Kidney epithelial cell (primary cell): ENCODE data around the gene DLD. TPM values are rescaled to one million over a fixed set of nuclear protein-coding genes. Genes with fewer than 3 reads are reported as not detected.

Source experiments
- DNase-seq: peaks from one replicate; pipeline ENCODE4 v3.0.0-alpha.2; 2010; ENCODE audit warnings: low read depth
- H3K27me3 ChIP-seq: 2 replicates; pipeline ENCODE4 v1.6.0; 2011; ENCODE audit warnings: low read length; ENCODE audit not compliant: control insufficient read depth, insufficient read depth
- H3K36me3 ChIP-seq: 2 replicates; pipeline ENCODE4 v1.5.1; 2011; ENCODE audit warnings: low read length; ENCODE audit not compliant: control insufficient read depth, insufficient read depth
- H3K4me3 ChIP-seq: 2 replicates; pipeline ENCODE4 v1.5.1; 2011; ENCODE audit warnings: low read depth, mild to moderate bottlenecking, control low read depth, low read length
- total RNA-seq: library from RNA; depleted of rRNA; stranded (reverse); fragments of >200 nt; gene quantifications from 2 replicates; pipeline ENCODE4 v1.2.3, GENCODE V29; 2015
- TF ChIP-seq, protein P1 (sequence below): IDR thresholded peaks from 2 replicates; pipeline ENCODE4 v1.5.1; 2011; ENCODE audit warnings: mild to moderate bottlenecking, moderate library complexity, low read length, control low read depth, inconsistent platforms; ENCODE audit not compliant: insufficient read depth, poor library complexity, severe bottlenecking

Gene DLD
- total RNA-seq, 1 donor from 2014 or later = 68.8 TPM

- Histone ChIP-seq H3K27me3 (no peaks in the 10 kb centered on the region), H3K36me3 (peaks cover 3% of the 10 kb centered on the region), H3K4me3 (no peak overlapping the region)
- TF ChIP-seq, protein P1, sequence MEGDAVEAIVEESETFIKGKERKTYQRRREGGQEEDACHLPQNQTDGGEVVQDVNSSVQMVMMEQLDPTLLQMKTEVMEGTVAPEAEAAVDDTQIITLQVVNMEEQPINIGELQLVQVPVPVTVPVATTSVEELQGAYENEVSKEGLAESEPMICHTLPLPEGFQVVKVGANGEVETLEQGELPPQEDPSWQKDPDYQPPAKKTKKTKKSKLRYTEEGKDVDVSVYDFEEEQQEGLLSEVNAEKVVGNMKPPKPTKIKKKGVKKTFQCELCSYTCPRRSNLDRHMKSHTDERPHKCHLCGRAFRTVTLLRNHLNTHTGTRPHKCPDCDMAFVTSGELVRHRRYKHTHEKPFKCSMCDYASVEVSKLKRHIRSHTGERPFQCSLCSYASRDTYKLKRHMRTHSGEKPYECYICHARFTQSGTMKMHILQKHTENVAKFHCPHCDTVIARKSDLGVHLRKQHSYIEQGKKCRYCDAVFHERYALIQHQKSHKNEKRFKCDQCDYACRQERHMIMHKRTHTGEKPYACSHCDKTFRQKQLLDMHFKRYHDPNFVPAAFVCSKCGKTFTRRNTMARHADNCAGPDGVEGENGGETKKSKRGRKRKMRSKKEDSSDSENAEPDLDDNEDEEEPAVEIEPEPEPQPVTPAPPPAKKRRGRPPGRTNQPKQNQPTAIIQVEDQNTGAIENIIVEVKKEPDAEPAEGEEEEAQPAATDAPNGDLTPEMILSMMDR = no peak
- no peak for DNase-seq
Measured at GRCh38 chr7:107926481-107926880, 35.5 kb downstream of the DLD start.

GRCh38 chr7:107931740-107932515 is 40.9 kb downstream of the DLD start:
- Histone ChIP-seq H3K36me3 (peaks cover 5% of the 10 kb centered on the region), H3K4me3 (no peak overlapping the region), H3K27me3 (no peaks in the 10 kb centered on the region)
- no peak for DNase-seq
- TF ChIP-seq, protein P1 = no peak

DNA sequence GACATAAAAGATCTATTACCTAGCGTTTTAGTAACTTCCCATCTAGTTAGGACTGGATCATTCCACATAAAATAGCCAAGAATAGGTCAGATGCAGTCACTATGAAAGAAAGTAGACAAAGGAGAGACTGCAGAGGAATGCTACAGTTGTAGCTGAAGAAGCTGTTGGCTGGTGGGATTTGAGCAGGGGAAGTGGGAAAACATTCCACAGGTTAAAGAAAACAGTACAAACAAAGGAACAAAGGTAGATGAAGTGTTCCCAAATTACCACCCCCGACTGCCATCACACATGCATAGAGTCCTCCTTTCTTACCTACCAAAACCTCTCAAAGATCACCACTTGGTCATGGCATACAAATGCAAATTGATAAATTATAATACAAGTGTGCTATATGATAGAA is 41.8 kb downstream of the DLD start:
- Histone ChIP-seq H3K4me3 (no peak overlapping the region), H3K36me3 (peaks cover 6% of the 10 kb centered on the region), H3K27me3 (no peaks in the 10 kb centered on the region)
- DNase-seq = no peak
- TF ChIP-seq, protein P1 = no peak

DNA sequence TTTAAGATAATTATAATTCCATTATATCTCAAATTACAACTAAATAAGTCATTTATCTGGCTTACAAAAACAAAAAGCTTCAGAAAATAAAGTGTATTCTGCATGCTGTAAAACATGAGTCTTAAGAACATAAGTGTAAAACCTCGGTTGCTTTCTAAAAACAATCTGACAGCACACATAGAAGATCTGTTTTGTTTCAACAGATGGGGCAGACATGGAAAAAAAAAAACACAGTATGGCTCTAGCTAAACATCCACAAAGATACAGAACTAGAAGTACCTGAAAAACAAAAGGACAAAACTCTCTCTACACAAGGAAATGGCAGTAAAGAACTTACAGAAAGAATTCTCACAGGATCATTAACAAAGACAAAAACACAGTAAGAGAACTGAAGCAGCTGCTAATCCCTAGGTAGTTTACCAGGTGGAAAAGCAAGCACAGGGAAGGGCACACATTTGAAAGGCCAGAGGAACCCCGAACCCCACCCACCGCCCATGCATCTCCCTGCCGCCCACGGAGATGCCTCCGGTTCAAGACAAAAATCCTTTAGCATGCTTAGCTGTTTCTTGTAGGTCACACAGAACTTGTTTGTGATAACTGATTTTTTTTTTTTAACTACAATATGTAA is 42.5 kb downstream of the DLD start:
- no peak for DNase-seq
- TF ChIP-seq, protein P1 = no peak
- Histone ChIP-seq H3K27me3 (no peaks in the 10 kb centered on the region), H3K4me3 (no peak overlapping the region), H3K36me3 (peaks cover 6% of the 10 kb centered on the region)

GRCh38 chr7:107934991-107935770 is 44.2 kb downstream of the DLD start:
- Histone ChIP-seq H3K27me3 (no peaks in the 10 kb centered on the region), H3K4me3 (no peak overlapping the region), H3K36me3 (peaks cover 5% of the 10 kb centered on the region)
- TF ChIP-seq, protein P1 = no peak
- no peak for DNase-seq
